GM12878 (cell line): ENCODE data around the gene DCST1. TPM values are rescaled to one million over a fixed set of nuclear protein-coding genes. Genes with fewer than 3 reads are reported as not detected.

Experiments
- ATAC-seq: fragments of 200-7000 bp; cut with Tn5 transposase; 3 replicates; pipeline ENCODE4 v1.9.1; 2020; ENCODE audit warnings: mild to moderate bottlenecking, moderate library complexity
- BruUV-seq: library from RNA; stranded (reverse); fragments of 400-500 nt; replicated peaks from 2 replicates; lab custom pipeline; 2021; lab: Mats Ljungman, UMichigan
- CTCF ChIA-PET: fragments of 300-600 bp; sonication (Branson Sonifier 250); formaldehyde crosslinking; extraction: SDS; loops from one replicate; lab custom pipeline; 2021; ENCODE audit warnings: inconsistent platforms; lab: Yijun Ruan, JAX
- POLR2A ChIA-PET: fragments of 350-600 bp; formaldehyde crosslinking; extraction: SDS; loops from one replicate; lab custom pipeline; 2021; ENCODE audit warnings: inconsistent platforms; lab: Charles Lee
- RAD21 ChIA-PET: fragments of 300-600 bp; sonication (Branson Sonifier 250); formaldehyde crosslinking; loops from one replicate; lab custom pipeline; 2023; ENCODE audit warnings: antibody characterized with exemption; ENCODE audit not compliant: unreplicated experiment; lab: Charles Lee
- SMC1A ChIA-PET: fragments of 300-600 bp; sonication (Branson Sonifier 250); formaldehyde crosslinking; loops from one replicate; lab custom pipeline; 2023; ENCODE audit not compliant: unreplicated experiment, uncharacterized antibody; lab: Charles Lee
- DNase-seq: peaks from one replicate; pipeline ENCODE4 v3.0.0-alpha.2; 2011; ENCODE audit warnings: low read depth, low spot score
- FAIRE-seq: peaks from 3 replicates; lab custom pipeline; 2011; peaks lifted over from hg19 to GRCh38; lab: Jason Lieb, UNC
- H2AFZ ChIP-seq: 2 replicates; pipeline ENCODE4 v1.6.0; 2011; ENCODE audit warnings: low read depth, low read length, control low read depth; ENCODE audit not compliant: control insufficient read depth
- H3K27ac ChIP-seq: 2 replicates; pipeline ENCODE4 v1.5.1; 2011; ENCODE audit warnings: control low read depth; ENCODE audit not compliant: control insufficient read depth, insufficient read depth
- H3K27me3 ChIP-seq, 2 experiments: replicated peaks in 1 of 2; 2 replicates each; pipeline versions ENCODE4 v1.6.0 to v1.6.1; 2011; ENCODE audit warnings: low read length in 1 of 2; ENCODE audit not compliant: control insufficient read depth in 2 of 2, insufficient read depth in 2 of 2
- H3K36me3 ChIP-seq, 2 experiments: 2 replicates each; pipeline ENCODE4 v1.5.1; 2011; ENCODE audit warnings: low read length in 1 of 2; ENCODE audit not compliant: control insufficient read depth in 2 of 2, insufficient read depth in 2 of 2
- H3K4me1 ChIP-seq: 2 replicates; pipeline ENCODE4 v1.6.1; 2011; ENCODE audit warnings: mild to moderate bottlenecking, low read length, moderate library complexity, mixed read lengths; ENCODE audit not compliant: control insufficient read depth, insufficient read depth
- H3K4me2 ChIP-seq: 2 replicates; pipeline ENCODE4 v1.6.0; 2011; ENCODE audit warnings: control low read depth; ENCODE audit not compliant: control insufficient read depth, insufficient read depth
- H3K4me3 ChIP-seq: fragments of 200-600 bp; sonication (generic); 2 replicates; pipeline ENCODE4 v1.5.1; 2016
- H3K79me2 ChIP-seq: 2 replicates; pipeline ENCODE4 v1.6.0; 2011; ENCODE audit warnings: low read length; ENCODE audit not compliant: control insufficient read depth, insufficient read depth
- H3K9ac ChIP-seq: 2 replicates; pipeline ENCODE4 v1.8.0; 2011; ENCODE audit warnings: low read length, control low read depth, mixed read lengths; ENCODE audit not compliant: control insufficient read depth, insufficient read depth
- H3K9me3 ChIP-seq: replicated peaks from 3 replicates; pipeline ENCODE4 v1.5.1; 2011; ENCODE audit warnings: mild to moderate bottlenecking, low read length; ENCODE audit not compliant: control insufficient read depth, insufficient read depth
- H4K20me1 ChIP-seq: 2 replicates; pipeline ENCODE4 v1.6.0; 2011; ENCODE audit not compliant: control insufficient read depth, insufficient read depth
- BRCA1 ChIP-seq: IDR thresholded peaks from 2 replicates; pipeline ENCODE4 v1.6.1; 2011; ENCODE audit warnings: low read depth, low read length, improper control_type of control experiment
- CBX3 ChIP-seq: fragments of 200-600 bp; sonication (generic); IDR thresholded peaks from 2 replicates; pipeline ENCODE4 v1.6.1; 2016; ENCODE audit warnings: low read depth, borderline replicate concordance
- CREM ChIP-seq: IDR thresholded peaks from 2 replicates; pipeline ENCODE4 v1.6.1; 2014; ENCODE audit warnings: antibody characterized with exemption, low read depth
- EED ChIP-seq: sonication (generic); IDR thresholded peaks from 2 replicates; pipeline ENCODE4 v1.6.1; 2016; ENCODE audit warnings: antibody characterized with exemption, low read depth
- EZH2 ChIP-seq: IDR thresholded peaks from 2 replicates; pipeline ENCODE4 v1.6.1; 2012; ENCODE audit warnings: low read depth, mild to moderate bottlenecking, control low read depth, inconsistent platforms, low read length, borderline replicate concordance; ENCODE audit not compliant: control insufficient read depth
- FOXK2 ChIP-seq: fragments of 450-650 bp; IDR thresholded peaks from 2 replicates; pipeline ENCODE4 v1.6.1; 2017; ENCODE audit warnings: mild to moderate bottlenecking, moderate library complexity
- IRF4 ChIP-seq: IDR thresholded peaks from 2 replicates; pipeline ENCODE4 v1.6.1; 2011; ENCODE audit warnings: low read depth, low read length
- MEF2B ChIP-seq: fragments of 450-650 bp; IDR thresholded peaks from 2 replicates; pipeline ENCODE4 v1.6.1; 2018; ENCODE audit warnings: mild to moderate bottlenecking, moderate library complexity; ENCODE audit not compliant: partially characterized antibody, poor library complexity, severe bottlenecking
- MYB ChIP-seq: fragments of 150-350 bp; IDR thresholded peaks from 2 replicates; pipeline ENCODE4 v1.6.1; 2014; ENCODE audit warnings: mild to moderate bottlenecking, low read depth, low read length, borderline replicate concordance
- NFIC ChIP-seq: IDR thresholded peaks from 2 replicates; pipeline ENCODE4 v1.6.1; 2012; ENCODE audit warnings: low read depth, mild to moderate bottlenecking, inconsistent platforms, low read length, moderate library complexity
- NR2C2 ChIP-seq: IDR thresholded peaks from 2 replicates; pipeline ENCODE4 v1.6.1; 2011; ENCODE audit warnings: borderline replicate concordance, low read depth; ENCODE audit not compliant: control insufficient read depth, insufficient read length
- RAD51 ChIP-seq: fragments of 450-650 bp; IDR thresholded peaks from 2 replicates; pipeline ENCODE4 v1.6.1; 2016; ENCODE audit warnings: moderate library complexity, mild to moderate bottlenecking, inconsistent platforms
- RELB ChIP-seq: fragments of 450-650 bp; IDR thresholded peaks from 2 replicates; pipeline ENCODE4 v1.6.1; 2017; ENCODE audit warnings: low read depth, mild to moderate bottlenecking, moderate library complexity
- SUZ12 ChIP-seq: fragments of 200-600 bp; sonication (generic); IDR thresholded peaks from one replicate; pipeline ENCODE4 v1.6.1; 2018; ENCODE audit warnings: antibody characterized with exemption, mild to moderate bottlenecking; ENCODE audit not compliant: unreplicated experiment
- TCF7 ChIP-seq: IDR thresholded peaks from 2 replicates; pipeline ENCODE4 v1.6.1; 2014; ENCODE audit warnings: antibody characterized with exemption, borderline replicate concordance
- YBX1 ChIP-seq: fragments of 450-650 bp; IDR thresholded peaks from 2 replicates; pipeline ENCODE4 v1.6.1; 2016; ENCODE audit warnings: antibody characterized with exemption
- ZBTB4 ChIP-seq: fragments of 450-650 bp; formaldehyde crosslinking; IDR thresholded peaks from 2 replicates; pipeline ENCODE4 v1.4.0; 2022; ENCODE audit warnings: mild to moderate bottlenecking, moderate library complexity
- ZNF622 ChIP-seq: fragments of 450-650 bp; IDR thresholded peaks from 2 replicates; pipeline ENCODE4 v1.6.1; 2017; ENCODE audit warnings: mild to moderate bottlenecking, inconsistent platforms
- ZZZ3 ChIP-seq: IDR thresholded peaks from 2 replicates; pipeline ENCODE4 v1.6.1; 2011; ENCODE audit warnings: low read depth; ENCODE audit not compliant: control insufficient read depth, insufficient read length
- WGBS: methylation state at CpG from one replicate; pipeline ENCODE4 v1.1.6; 2016; ENCODE audit warnings: low lambda C conversion rate; ENCODE audit not compliant: insufficient replicate concordance, insufficient coverage; ENCODE audit errors: missing lambda C conversion rate; 5-methylcytosine and 5-hydroxymethylcytosine counted together
- in situ Hi-C: fragments of 300-500 bp; cut with MboI; formaldehyde crosslinking; loops from 9 replicates; pipeline ENCODE4 v1.14.3; 2018; ENCODE audit warnings: mixed read lengths
- intact Hi-C: fragments of 100-400 bp; cut with micrococcal nuclease; formaldehyde crosslinking; loops from one replicate; pipeline ENCODE4 v1.14.2; 2022; ENCODE audit not compliant: unreplicated experiment
- polyA plus RNA-seq, 11 experiments: library from polyadenylated mRNA; depleted of rRNA in 4 of 11; unstranded in 6 of 11; stranded (reverse) in 5 of 11; fragments of >200 nt; fragmentation: Nextera tagmentation in 4 of 11; fragmentation: Illumina TruSeq in 1 of 11; extraction: Ambion mirVana in 4 of 11; extraction: Trizol in 1 of 11; gene quantifications; 1 replicate in 1 of 11; 2 replicates in 10 of 11; pipeline versions ENCODE4 v1.2.1 to v1.2.3, GENCODE V29; 2011 to 2016; ENCODE audit warnings: inconsistent platforms in 2 of 11, missing spikeins in 2 of 11, low read depth in 1 of 11
- total RNA-seq, 4 experiments: library from RNA; depleted of rRNA in 3 of 4; stranded (reverse); fragments of >200 nt in 3 of 4; fragmentation: Illumina TruSeq in 1 of 4; extraction: Trizol in 1 of 4; gene quantifications; 2 replicates each; pipeline versions ENCODE4 v1.2.1 to v1.2.3, GENCODE V29; 2013 to 2021

DCST1 gene
- total and polyA plus RNA-seq, 10 of the 15 experiments (the other 5 are each of a cell fraction or from before 2014, with no cell fraction given): not detected

DNA sequence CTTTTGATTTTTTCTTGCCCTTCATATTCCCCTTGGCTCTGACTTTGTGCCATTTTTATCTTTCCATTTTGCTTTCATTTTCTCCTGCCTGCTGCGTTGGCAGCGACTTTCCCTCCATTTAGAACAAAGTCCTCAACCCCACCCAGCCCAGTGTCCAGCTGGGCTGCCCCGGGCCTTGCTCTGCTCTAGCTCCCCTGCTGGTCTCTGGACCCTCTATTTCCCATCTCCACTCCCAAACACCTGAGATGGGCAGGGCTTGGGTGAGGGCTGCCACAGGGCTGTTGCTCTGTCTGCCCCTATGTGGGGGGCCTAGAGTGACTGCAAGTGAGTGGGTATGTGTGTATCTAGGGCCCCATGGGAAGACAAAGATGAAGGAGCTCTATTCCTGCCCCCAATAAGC is 10.2 kb downstream of the DCST1 start (continued):
- TF ChIP-seq ZBTB4 (CRISPR knock-in tag) (no peak), EZH2 (no peak), ZZZ3 (no peak)

GRCh38 chr1:155044365-155044764 is 10.7 kb downstream of the DCST1 start:
- H3K79me2 ChIP-seq: no peaks in the 10 kb centered on the region
- no peak overlapping the region for H3K9ac ChIP-seq
- CTCF ChIA-PET: interaction anchor here (0.6 to 6.1 kb wide), 30 partner anchors 12 to 484 kb away, joined by 3 to 121 read pairs (median 5); partner anchors contain the start of genes EFNA3, FLAD1, KRTCAP2 and LENEP

More at GRCh38 chr1:155044365-155044764, 10.7 kb downstream of the DCST1 start:
- Histone ChIP-seq H3K27ac (no peak overlapping the region), H3K27me3 (peaks cover 2 to 3% of the 10 kb centered on the region in 2 experiments; a peak in 2 of 4 replicates), H3K4me2 (no peak overlapping the region), H3K4me1 (no peaks in the 10 kb centered on the region), H3K36me3 (no peaks in the 10 kb centered on the region), H3K4me3 (no peak overlapping the region), H3K9me3 (no peaks in the 10 kb centered on the region), H2AFZ (no peak overlapping the region), H4K20me1 (no peaks in the 10 kb centered on the region)
- BruUV-seq: no TSS peak
- ChIA-PET RAD21 (interaction anchor here (0.6 to 3.6 kb wide), 13 partner anchors 8 to 484 kb away, joined by 3 to 16 read pairs (median 5); partner anchors contain the start of genes KRTCAP2 and PYGO2), POLR2A (interaction anchor here (0.8 to 1.8 kb wide), 3 partner anchors 11 to 41 kb away, joined by 3 to 4 read pairs (median 3); no protein-coding TSS in a partner anchor), SMC1A (interaction anchor here (1.0 to 3.0 kb wide), 4 partner anchors 15 to 527 kb away, joined by 4 to 17 read pairs (median 12); no protein-coding TSS in a partner anchor)
- DNase-seq (no peak), FAIRE-seq (no peak), ATAC-seq (no peak)
- intact Hi-C loops: no loop called here
- TF ChIP-seq NR2C2 (no peak), IRF4 (no peak), RELB (no peak), FOXK2 (no peak), EZH2 (no peak), SUZ12 (no peak), NFIC (no peak), CREM (no peak), ZNF622 (no peak), YBX1 (no peak), RAD51 (no peak), CBX3 (no peak), MEF2B (no peak), MYB (no peak), TCF7 (no peak), BRCA1 (no peak), EED (no peak)
- in situ Hi-C loops: no loop called here
- 64% methylated on average over 6 of the region's 6 CpGs for WGBS
